ENCODE data around the gene SLC9A9. TPM values are rescaled to one million over a fixed set of nuclear protein-coding genes. Genes with fewer than 3 reads are reported as not detected.

The SLC9A9 gene
- total RNA-seq, 1 donor from 2014 or later = 4.9 TPM

GRCh38 chr3:143240886-143241285 lies 607.4 kb downstream of the SLC9A9 start:
- H3K36me3 ChIP-seq = no peaks in the 10 kb centered on the region
- intact Hi-C loops (cut with micrococcal nuclease) = no loop called here
- H3K27me3 ChIP-seq (ENCODE audit: low read depth) = no peaks in the 10 kb centered on the region
- TF ChIP-seq CTCF (IDR thresholded peaks at IDR 0.05; ENCODE audit: borderline replicate concordance) = no peak
- H3K27ac ChIP-seq (replicated peaks) = no peak overlapping the region
- no peak for DNase-seq
- peaks cover 8% of the 10 kb centered on the region for H3K9me3 ChIP-seq (replicated peaks)
- H3K4me1 ChIP-seq = no peaks in the 10 kb centered on the region
- no peak overlapping the region for H3K4me3 ChIP-seq

- Histone ChIP-seq H3K9me3 (replicated peaks) (peaks cover 8% of the 10 kb centered on the region), H3K4me1 (no peaks in the 10 kb centered on the region), H3K27me3 (ENCODE audit: low read depth) (no peaks in the 10 kb centered on the region), H3K27ac (replicated peaks) (no peak overlapping the region), H3K36me3 (no peaks in the 10 kb centered on the region), H3K4me3 (no peak overlapping the region)
- TF ChIP-seq CTCF (IDR thresholded peaks at IDR 0.05; ENCODE audit: borderline replicate concordance) = no peak
- intact Hi-C loops (cut with micrococcal nuclease) = no loop called here
- DNase-seq = no peak
These were observed 609.2 kb downstream of the SLC9A9 start for GRCh38 chr3:143239031-143239430.

GRCh38 chr3:143237077-143237627 lies 611.1 kb downstream of the SLC9A9 start:
- Histone ChIP-seq H3K27ac (replicated peaks) (no peak overlapping the region), H3K4me1 (no peaks in the 10 kb centered on the region), H3K9me3 (replicated peaks) (peaks cover 8% of the 10 kb centered on the region), H3K27me3 (ENCODE audit: low read depth) (no peaks in the 10 kb centered on the region), H3K4me3 (no peak overlapping the region), H3K36me3 (no peaks in the 10 kb centered on the region)
- no peak for DNase-seq
- intact Hi-C loops (cut with micrococcal nuclease) = no loop called here
- TF ChIP-seq CTCF (IDR thresholded peaks at IDR 0.05; ENCODE audit: borderline replicate concordance) = no peak

GRCh38 chr3:143236226-143236964 lies 611.9 kb downstream of the SLC9A9 start:
- intact Hi-C loops (cut with micrococcal nuclease) = no loop called here
- Histone ChIP-seq H3K4me1 (no peaks in the 10 kb centered on the region), H3K36me3 (no peaks in the 10 kb centered on the region), H3K9me3 (replicated peaks) (peaks cover 8% of the 10 kb centered on the region), H3K4me3 (no peak overlapping the region), H3K27me3 (ENCODE audit: low read depth) (no peaks in the 10 kb centered on the region), H3K27ac (replicated peaks) (no peak overlapping the region)
- DNase-seq = no peak
- no peak for TF ChIP-seq CTCF (IDR thresholded peaks at IDR 0.05; ENCODE audit: borderline replicate concordance)

- no peak for TF ChIP-seq CTCF (IDR thresholded peaks at IDR 0.05; ENCODE audit: borderline replicate concordance)
- no peak overlapping the region for H3K27ac ChIP-seq (replicated peaks)
- intact Hi-C loops (cut with micrococcal nuclease) = no loop called here
- no peaks in the 10 kb centered on the region for H3K4me1 ChIP-seq
- no peaks in the 10 kb centered on the region for H3K27me3 ChIP-seq (ENCODE audit: low read depth)
- peaks cover 8% of the 10 kb centered on the region for H3K9me3 ChIP-seq (replicated peaks)
- H3K36me3 ChIP-seq = no peaks in the 10 kb centered on the region
- no peak overlapping the region for H3K4me3 ChIP-seq
- no peak for DNase-seq
These were observed 612.6 kb downstream of the SLC9A9 start for GRCh38 chr3:143235614-143236204.

All from left ventricle myocardium inferior (tissue), 1 donor.